Transverse colon (tissue), 4 donors: ENCODE data around the gene IL18R1. TPM values are rescaled to one million over a fixed set of nuclear protein-coding genes. Genes with fewer than 3 reads are reported as not detected.

Experiments
- DNase-seq: peaks from one replicate; pipeline ENCODE4 v3.0.0-alpha.2; 2019
- H3K27ac ChIP-seq, 4 donors: fragments of 200-600 bp; sonication (generic); 2 replicates each; pipeline ENCODE4 v1.5.1; 2016 to 2018; ENCODE audit warnings: inconsistent platforms in 4 of 4
- H3K27me3 ChIP-seq: fragments of 200-600 bp; sonication (generic); 2 replicates; pipeline ENCODE4 v1.5.1; 2017; ENCODE audit warnings: inconsistent platforms
- H3K36me3 ChIP-seq, 4 donors: fragments of 200-600 bp; sonication (generic); 2 replicates each; pipeline ENCODE4 v1.5.1; 2017 to 2019; ENCODE audit warnings: inconsistent platforms in 4 of 4
- H3K4me1 ChIP-seq, 4 donors: fragments of 200-600 bp; sonication (generic); 2 replicates each; pipeline ENCODE4 v1.5.1; 2017 to 2020; ENCODE audit warnings: inconsistent platforms in 4 of 4
- H3K4me3 ChIP-seq, 4 donors: fragments of 200-600 bp; sonication (generic); 1 replicate in 1 of 4; 2 replicates in 3 of 4; pipeline versions ENCODE4 v1.5.1 to v1.6.1; 2017 to 2019; ENCODE audit warnings: inconsistent platforms in 4 of 4
- H3K9me3 ChIP-seq, 2 donors: fragments of 200-600 bp; sonication (generic); 2 replicates each; pipeline ENCODE4 v1.5.1; 2017 to 2019; ENCODE audit warnings: inconsistent platforms in 2 of 2
- EP300 ChIP-seq: sonication (generic); formaldehyde crosslinking; IDR thresholded peaks from one replicate; pipeline ENCODE4 v1.6.1; 2017; ENCODE audit warnings: antibody characterized with exemption, low read depth
- POLR2A ChIP-seq: fragments of 450-650 bp; IDR thresholded peaks from one replicate; pipeline ENCODE4 v1.6.1; 2016; ENCODE audit warnings: antibody characterized with exemption, mild to moderate bottlenecking, moderate library complexity
- POLR2AphosphoS5 ChIP-seq, 3 donors: sonication (generic); formaldehyde crosslinking; IDR thresholded peaks; one replicate each; pipeline ENCODE4 v1.6.1; 2016; ENCODE audit warnings: antibody characterized with exemption in 3 of 3
- whole genome bisulfite sequencing, 2 donors: methylation state at CpG; one replicate each; pipeline ENCODE4 v1.1.5; 2018; ENCODE audit warnings: low coverage in 1 of 2; 5-methylcytosine and 5-hydroxymethylcytosine counted together
- in situ Hi-C, 4 donors: fragments of 200-750 bp; cut with MboI; loops; one replicate each; pipeline versions ENCODE4 v1.15.0 to v1.15.1; 2017; ENCODE audit warnings: low sequenced_read_pairs in 3 of 4, low pct_ligation_motif_present in 1 of 4, low pct_unique_long_range_greater_than_20kb in 1 of 4
- intact Hi-C: fragments of 100-400 bp; cut with DNase I; formaldehyde crosslinking; loops from one replicate; pipeline ENCODE4 v1.15.1; 2023; ENCODE audit warnings: low total_unique reads
- total RNA-seq, 4 donors: library from RNA; depleted of rRNA; stranded (reverse); fragments of >200 nt; gene quantifications; one replicate each; pipeline ENCODE4 v1.1.0, GENCODE V29; 2016
- TF ChIP-seq, protein P1 (sequence below), 5 experiments: fragments of 200-600 bp in 3 of 5; fragments of 450-650 bp in 2 of 5; sonication (generic) in 3 of 5; IDR thresholded peaks; 1 replicate in 2 of 5; 2 replicates in 3 of 5; pipeline ENCODE4 v1.5.1; 2016 to 2017; ENCODE audit warnings: antibody characterized with exemption in 5 of 5, inconsistent platforms in 3 of 5, mild to moderate bottlenecking in 2 of 5, moderate library complexity in 1 of 5

Gene IL18R1, protein sequence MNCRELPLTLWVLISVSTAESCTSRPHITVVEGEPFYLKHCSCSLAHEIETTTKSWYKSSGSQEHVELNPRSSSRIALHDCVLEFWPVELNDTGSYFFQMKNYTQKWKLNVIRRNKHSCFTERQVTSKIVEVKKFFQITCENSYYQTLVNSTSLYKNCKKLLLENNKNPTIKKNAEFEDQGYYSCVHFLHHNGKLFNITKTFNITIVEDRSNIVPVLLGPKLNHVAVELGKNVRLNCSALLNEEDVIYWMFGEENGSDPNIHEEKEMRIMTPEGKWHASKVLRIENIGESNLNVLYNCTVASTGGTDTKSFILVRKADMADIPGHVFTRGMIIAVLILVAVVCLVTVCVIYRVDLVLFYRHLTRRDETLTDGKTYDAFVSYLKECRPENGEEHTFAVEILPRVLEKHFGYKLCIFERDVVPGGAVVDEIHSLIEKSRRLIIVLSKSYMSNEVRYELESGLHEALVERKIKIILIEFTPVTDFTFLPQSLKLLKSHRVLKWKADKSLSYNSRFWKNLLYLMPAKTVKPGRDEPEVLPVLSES
- total RNA-seq, result 1 to 10 TPM in 3 of 4 donors, under 1 TPM in 1; 0.75 to 6.0 (median 2.8) TPM

DNA sequence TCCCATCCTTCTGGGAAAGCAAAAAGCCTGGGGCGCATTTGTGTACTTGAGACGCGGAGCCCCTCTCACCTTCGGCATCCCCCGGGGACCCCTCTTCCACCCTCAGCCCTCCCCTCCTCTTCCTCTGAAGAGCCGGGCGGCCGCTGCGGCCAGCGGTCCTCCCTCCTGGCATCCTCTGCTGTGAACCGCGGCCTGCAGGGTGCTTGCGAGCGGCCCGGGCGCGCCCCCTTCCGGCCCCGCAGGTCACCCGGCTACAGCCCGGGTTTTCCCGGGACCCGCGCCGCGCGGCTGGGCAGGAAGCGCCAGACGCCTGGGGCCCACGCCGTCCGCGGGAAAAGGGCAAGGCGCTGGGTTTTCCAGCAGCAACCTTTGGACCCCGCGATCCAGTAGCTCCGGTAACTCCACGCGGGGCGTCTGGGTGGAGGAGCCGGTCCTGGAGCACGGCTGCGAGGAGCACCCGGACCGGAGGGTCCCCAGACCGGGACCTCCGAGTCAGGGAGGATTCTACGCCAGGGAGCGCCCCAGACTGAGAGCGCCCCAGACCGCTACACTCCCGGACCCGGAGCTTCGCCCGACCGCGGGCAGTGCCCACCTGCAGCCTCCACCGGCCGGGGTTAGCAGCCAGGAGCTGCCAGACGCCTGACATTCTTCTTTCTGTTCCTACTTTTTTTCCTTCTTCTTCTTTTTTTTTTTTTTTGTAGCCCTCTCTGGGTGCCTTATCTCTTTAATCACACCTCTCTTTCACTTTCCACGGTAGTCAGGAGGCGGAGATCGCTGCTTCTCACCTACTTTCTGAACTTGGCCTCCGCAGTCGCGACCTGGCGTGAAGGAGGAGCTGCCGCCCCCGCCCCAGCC lies at the start of gene IL18R1:
IL18R1 (plus strand) TSS at position 271 of the 855 bp plus-strand sequence. CDS start 6,865 bp downstream, outside the sequence.
- peaks cover 0 to 14% (median 2%) of the 10 kb centered on the region in 4 donors for H3K4me1 ChIP-seq
- in situ Hi-C loops (loop anchor here in 3 of 4 donors (10.0 to 25.0 kb wide), 3 partner anchors 101 to 343 kb away; no protein-coding TSS in a partner anchor), intact Hi-C loops (loop anchor here (10.0 kb wide), 1 partner anchor 331 kb away; no protein-coding TSS in a partner anchor)
- no peaks in the 10 kb centered on the region for H3K27me3 ChIP-seq
- H3K27ac ChIP-seq, result peak within 1 kb of the TSS; percentile 64 to 82 (median 74)
- no peaks in the 10 kb centered on the region for H3K36me3 ChIP-seq
- DNase-seq, result peak; percentile 84
- TF ChIP-seq POLR2AphosphoS5 (IDR thresholded peaks at IDR 0.05) (peak in 2 of 3 donors; percentile 25 to 34), POLR2A (peak; percentile 28), EP300 (no peak)
- TF ChIP-seq, protein P1, sequence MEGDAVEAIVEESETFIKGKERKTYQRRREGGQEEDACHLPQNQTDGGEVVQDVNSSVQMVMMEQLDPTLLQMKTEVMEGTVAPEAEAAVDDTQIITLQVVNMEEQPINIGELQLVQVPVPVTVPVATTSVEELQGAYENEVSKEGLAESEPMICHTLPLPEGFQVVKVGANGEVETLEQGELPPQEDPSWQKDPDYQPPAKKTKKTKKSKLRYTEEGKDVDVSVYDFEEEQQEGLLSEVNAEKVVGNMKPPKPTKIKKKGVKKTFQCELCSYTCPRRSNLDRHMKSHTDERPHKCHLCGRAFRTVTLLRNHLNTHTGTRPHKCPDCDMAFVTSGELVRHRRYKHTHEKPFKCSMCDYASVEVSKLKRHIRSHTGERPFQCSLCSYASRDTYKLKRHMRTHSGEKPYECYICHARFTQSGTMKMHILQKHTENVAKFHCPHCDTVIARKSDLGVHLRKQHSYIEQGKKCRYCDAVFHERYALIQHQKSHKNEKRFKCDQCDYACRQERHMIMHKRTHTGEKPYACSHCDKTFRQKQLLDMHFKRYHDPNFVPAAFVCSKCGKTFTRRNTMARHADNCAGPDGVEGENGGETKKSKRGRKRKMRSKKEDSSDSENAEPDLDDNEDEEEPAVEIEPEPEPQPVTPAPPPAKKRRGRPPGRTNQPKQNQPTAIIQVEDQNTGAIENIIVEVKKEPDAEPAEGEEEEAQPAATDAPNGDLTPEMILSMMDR (IDR thresholded peaks at IDR 0.05), result peak; percentile 62 to 90 (median 81)
- no peaks in the 10 kb centered on the region for H3K9me3 ChIP-seq
- peak within 1 kb of the TSS; percentile 40 to 89 (median 72) for H3K4me3 ChIP-seq
- 1 to 15% methylated on average over 4 to 64 of the region's 69 CpGs for WGBS, 2 donors

DNA sequence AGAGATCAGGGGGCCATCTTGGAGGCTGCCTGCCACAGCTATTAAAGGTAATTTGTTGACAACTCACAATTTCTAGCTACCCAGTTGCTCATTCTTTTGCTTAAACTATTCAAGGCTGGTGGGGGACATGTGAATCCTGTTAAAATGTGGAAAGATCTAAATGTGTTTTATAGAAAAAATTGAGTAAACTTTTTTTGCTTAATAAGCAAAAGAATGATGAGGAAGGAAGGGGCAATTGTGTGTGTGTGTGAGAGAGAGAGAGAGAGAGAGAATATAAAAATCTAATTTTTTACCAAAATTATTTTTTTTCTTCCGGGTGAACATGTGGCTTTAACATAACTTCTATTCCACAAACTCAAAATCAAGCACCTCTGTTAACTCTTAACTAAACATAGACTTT lies 49.5 kb upstream of the IL18R1 start:
- DNase-seq, result no peak
- Histone ChIP-seq H3K36me3 (no peaks in the 10 kb centered on the region), H3K4me3 (no peak overlapping the region), H3K27ac (no peak overlapping the region), H3K27me3 (peaks cover 51% of the 10 kb centered on the region), H3K9me3 (no peaks in the 10 kb centered on the region), H3K4me1 (peaks cover 0 to 11% (median 4%) of the 10 kb centered on the region in 4 donors)
- WGBS, 2 donors, result 70 to 80% methylated on average over 1 of the region's 1 CpG
- in situ Hi-C loops (no loop called here), intact Hi-C loops (no loop called here)
- TF ChIP-seq POLR2A, result no peak
- TF ChIP-seq POLR2AphosphoS5 (IDR thresholded peaks at IDR 0.05), result no peak
- TF ChIP-seq EP300, result no peak
- TF ChIP-seq, protein P1 (IDR thresholded peaks at IDR 0.05), result no peak

DNA sequence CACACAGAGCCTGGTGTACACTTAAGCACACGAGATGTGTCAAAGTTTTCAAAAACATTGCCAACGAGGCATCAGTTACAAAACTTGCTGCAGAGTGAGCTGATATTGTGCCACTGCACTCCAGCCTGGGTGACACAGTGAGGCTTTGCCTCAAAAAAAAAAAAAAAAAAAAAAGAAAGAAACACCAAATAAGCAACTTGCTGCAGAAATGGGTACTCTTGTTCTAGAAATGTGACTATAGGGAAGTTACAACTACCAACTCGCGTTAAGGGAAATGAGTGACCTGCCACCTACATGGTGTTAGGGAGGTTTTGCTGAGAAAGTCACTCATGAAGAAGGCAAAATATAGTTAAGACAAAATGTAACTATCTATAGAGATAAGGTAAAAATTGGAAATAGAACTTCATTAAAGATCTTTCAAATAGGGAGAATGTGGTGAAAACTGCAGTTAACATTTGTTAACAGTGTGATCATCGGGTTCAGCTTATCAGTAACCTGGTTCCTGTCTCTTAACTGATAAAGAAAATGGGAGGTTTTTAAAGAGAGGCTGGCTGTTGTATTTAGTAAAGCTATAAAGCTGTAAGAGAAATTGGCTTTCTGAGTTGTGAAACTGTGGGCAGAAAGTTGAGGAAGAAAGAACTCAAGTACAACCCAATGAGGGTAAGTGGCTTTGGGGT lies 44.5 kb upstream of the IL18R1 start, which contains the start of gene IL1RL1:
IL1RL1 (plus strand) TSS at position 600 of the 677 bp plus-strand sequence. CDS start 26,702 bp downstream, outside the sequence.
- H3K36me3 ChIP-seq, result no peaks in the 10 kb centered on the region
- in situ Hi-C loops, result no loop called here
- H3K4me3 ChIP-seq, result no peak within 1 kb of the TSS
- WGBS, 2 donors, result 76 to 80% methylated on average over 5 of the region's 5 CpGs
- intact Hi-C loops, result no loop called here
- TF ChIP-seq, protein P1 (IDR thresholded peaks at IDR 0.05), result no peak
- TF ChIP-seq EP300 (no peak), POLR2A (no peak), POLR2AphosphoS5 (IDR thresholded peaks at IDR 0.05) (no peak)
- H3K9me3 ChIP-seq, result no peaks in the 10 kb centered on the region
- H3K27me3 ChIP-seq, result peaks cover 16% of the 10 kb centered on the region
- no peak for DNase-seq
- no peak within 1 kb of the TSS for H3K27ac ChIP-seq
- H3K4me1 ChIP-seq, result no peaks in the 10 kb centered on the region
